ENCODE data around the gene NEDD8. TPM values are rescaled to one million over a fixed set of nuclear protein-coding genes. Genes with fewer than 3 reads are reported as not detected.

The NEDD8 gene
- total and polyA plus RNA-seq, 2 donors (not counting 3 experiments of a cell fraction or from before 2014, with no cell fraction given), result 243 to 316 TPM

- DNase-seq (ENCODE audit: low read depth, low spot score) (no peak), FAIRE-seq (no peak)
- no peaks in the 10 kb centered on the region for H4K20me1 ChIP-seq (replicated peaks; ENCODE audit: control insufficient read depth, extremely low read depth, insufficient read depth, low read length)
- POLR2A ChIA-PET, result interaction anchor here (0.6 kb wide), 1 partner anchor 40 kb away, joined by 3 read pairs; no protein-coding TSS in a partner anchor
- no peaks in the 10 kb centered on the region for H3K27me3 ChIP-seq (ENCODE audit: control insufficient read depth in 2 of 2, insufficient read depth in 2 of 2, low read length in 2 of 2)
- H3K4me1 ChIP-seq (ENCODE audit: control insufficient read depth, extremely low read depth, insufficient read depth, low read length), result no peaks in the 10 kb centered on the region
- no peaks in the 10 kb centered on the region for H3K36me3 ChIP-seq (ENCODE audit: control insufficient read depth in 2 of 2, extremely low read depth in 1 of 2, insufficient read depth in 2 of 2, low read length in 2 of 2)
- no peak overlapping the region for H3K4me2 ChIP-seq (ENCODE audit: insufficient read depth, low read length)
- no peak overlapping the region for H3K27ac ChIP-seq (ENCODE audit: insufficient read depth, low read depth, low read length)
- no peak for TF ChIP-seq GATA2 (IDR thresholded peaks at IDR 0.05; ENCODE audit: insufficient read depth, insufficient read length, low read depth, low read length)
- no peak for TF ChIP-seq CTCF (IDR thresholded peaks at IDR 0.05; ENCODE audit: extremely low read depth in 1 of 2, insufficient read depth in 1 of 2, low read depth in 1 of 2, low read length in 2 of 2)
- TF ChIP-seq POLR2A (IDR thresholded peaks at IDR 0.05; ENCODE audit: low read depth, low read length), result no peak
- no peaks in the 10 kb centered on the region for H3K9me3 ChIP-seq (replicated peaks; ENCODE audit: control insufficient read depth, insufficient read depth, low read length)
- CTCF ChIA-PET, result no interaction called here
- no TSS peak for BruUV-seq (replicated peaks)
- dilution Hi-C loops (cut with MboI; ENCODE audit: extremely low pct_ligation_motif_present, low sequenced_read_pairs) (no loop called here), intact Hi-C loops (cut with micrococcal nuclease) (no loop called here)
- H2AFZ ChIP-seq (ENCODE audit: low read depth, low read length), result no peak overlapping the region
- H3K79me2 ChIP-seq (ENCODE audit: control insufficient read depth, insufficient read depth, low read length), result no peaks in the 10 kb centered on the region
- H3K9ac ChIP-seq (replicated peaks; ENCODE audit: extremely low read depth, insufficient read depth, low read length), result no peak overlapping the region
- no peaks in the 10 kb centered on the region for H3K9me1 ChIP-seq (replicated peaks; ENCODE audit: control insufficient read depth, extremely low read depth, insufficient read depth, low read length)
- H3K4me3 ChIP-seq (replicated peaks in 1 of 3; ENCODE audit: insufficient read depth in 1 of 3, low read depth in 1 of 3, low read length in 3 of 3), result no peak overlapping the region
Measured at GRCh38 chr14:24260026-24260779, 28.0 kb upstream of the NEDD8 start.

DNA sequence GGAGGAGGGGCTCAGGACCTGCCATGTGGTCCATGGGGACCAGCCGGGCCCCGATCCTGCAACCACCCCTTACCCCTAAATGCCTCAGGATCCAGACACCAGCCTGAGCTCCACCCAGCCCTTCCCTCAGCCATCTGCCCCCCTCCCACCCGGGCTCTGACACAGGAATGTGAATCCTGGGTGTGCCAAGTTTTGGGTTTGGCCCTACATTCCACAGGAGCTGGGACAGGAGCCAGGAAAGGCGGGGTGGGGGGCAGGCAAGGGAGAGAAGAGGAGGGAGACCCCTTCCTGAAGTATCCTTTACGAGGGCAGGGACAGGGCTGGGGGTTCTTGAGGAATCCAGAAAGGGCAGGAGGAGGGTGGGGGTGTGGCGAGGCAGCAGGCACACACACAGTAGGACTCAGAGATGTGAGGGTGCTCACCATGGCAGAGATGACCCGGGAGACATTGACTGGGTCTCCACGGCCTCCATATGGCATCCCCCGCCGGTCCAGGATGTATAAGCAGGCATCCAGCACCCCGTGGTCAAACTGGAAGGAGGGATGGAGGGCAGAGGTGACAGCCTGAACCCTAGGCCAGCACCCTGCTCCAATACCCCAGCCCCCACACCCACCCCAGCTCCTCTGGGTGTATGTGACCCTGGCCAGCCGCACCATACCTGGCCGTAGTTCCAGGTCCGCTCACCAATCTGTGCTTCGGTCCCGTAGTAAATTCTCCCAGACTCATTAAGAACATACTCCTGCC, 27.3 kb upstream of the NEDD8 start:
- DNase-seq (ENCODE audit: low read depth, low spot score) (no peak), FAIRE-seq (no peak)
- Histone ChIP-seq H4K20me1 (replicated peaks; ENCODE audit: control insufficient read depth, extremely low read depth, insufficient read depth, low read length) (no peaks in the 10 kb centered on the region), H3K36me3 (ENCODE audit: control insufficient read depth in 2 of 2, extremely low read depth in 1 of 2, insufficient read depth in 2 of 2, low read length in 2 of 2) (no peaks in the 10 kb centered on the region), H3K79me2 (ENCODE audit: control insufficient read depth, insufficient read depth, low read length) (no peaks in the 10 kb centered on the region), H3K9me3 (replicated peaks; ENCODE audit: control insufficient read depth, insufficient read depth, low read length) (no peaks in the 10 kb centered on the region), H2AFZ (ENCODE audit: low read depth, low read length) (no peak overlapping the region), H3K9ac (replicated peaks; ENCODE audit: extremely low read depth, insufficient read depth, low read length) (no peak overlapping the region), H3K27me3 (ENCODE audit: control insufficient read depth in 2 of 2, insufficient read depth in 2 of 2, low read length in 2 of 2) (no peaks in the 10 kb centered on the region), H3K4me3 (replicated peaks in 1 of 3; ENCODE audit: insufficient read depth in 1 of 3, low read depth in 1 of 3, low read length in 3 of 3) (no peak overlapping the region), H3K4me2 (ENCODE audit: insufficient read depth, low read length) (no peak overlapping the region), H3K27ac (ENCODE audit: insufficient read depth, low read depth, low read length) (no peak overlapping the region), H3K9me1 (replicated peaks; ENCODE audit: control insufficient read depth, extremely low read depth, insufficient read depth, low read length) (no peaks in the 10 kb centered on the region), H3K4me1 (ENCODE audit: control insufficient read depth, extremely low read depth, insufficient read depth, low read length) (no peaks in the 10 kb centered on the region)
- CTCF ChIA-PET, result interaction anchor here (1.0 kb wide), 1 partner anchor 17 kb away, joined by 3 read pairs; the partner anchor contains the start of gene TINF2
- dilution Hi-C loops (cut with MboI; ENCODE audit: extremely low pct_ligation_motif_present, low sequenced_read_pairs) (no loop called here), intact Hi-C loops (cut with micrococcal nuclease) (no loop called here)
- TF ChIP-seq MAX (IDR thresholded peaks at IDR 0.05; ENCODE audit: insufficient read depth, insufficient read length) (no peak), JUN (IDR thresholded peaks at IDR 0.05; ENCODE audit: borderline replicate concordance, insufficient read depth, insufficient read length, low read depth) (no peak), POLR2AphosphoS5 (IDR thresholded peaks at IDR 0.05; ENCODE audit: insufficient read depth, low read depth, low read length) (no peak)
- POLR2A ChIA-PET, result no interaction called here
- BruUV-seq (replicated peaks), result no TSS peak

Data from endothelial cell of umbilical vein (primary cell).